Mesothelial cell of epicardium (in vitro differentiated cells): ENCODE measurements around the gene TPK1. TPM values are rescaled to one million over a fixed set of nuclear protein-coding genes. Genes with fewer than 3 reads are reported as not detected.

Experiments
- DNase-seq, 2 experiments: peaks; one replicate each; pipeline ENCODE4 v3.0.0; 2021; ENCODE audit warnings: low spot score in 2 of 2; ENCODE audit not compliant: unreplicated experiment in 2 of 2
- H3K27ac Mint-ChIP-seq: 2 replicates; pipeline ENCODE4 v1.8.0; 2021; ENCODE audit warnings: mixed read lengths
- H3K27me3 Mint-ChIP-seq: 2 replicates; pipeline ENCODE4 v1.8.0; 2021; ENCODE audit warnings: low read depth, mixed read lengths
- H3K36me3 Mint-ChIP-seq: 2 replicates; pipeline ENCODE4 v1.8.0; 2021; ENCODE audit warnings: mixed read lengths
- H3K4me1 Mint-ChIP-seq: 2 replicates; pipeline ENCODE4 v1.8.0; 2021; ENCODE audit warnings: mixed read lengths
- H3K4me3 Mint-ChIP-seq: 2 replicates; pipeline ENCODE4 v1.8.0; 2021; ENCODE audit warnings: mild to moderate bottlenecking, moderate library complexity, mixed read lengths
- H3K9me3 Mint-ChIP-seq: 2 replicates; pipeline ENCODE4 v1.8.0; 2021; ENCODE audit warnings: mixed read lengths
- total RNA-seq: library from RNA; stranded (reverse); gene quantifications from 3 replicates; pipeline ENCODE4 v1.2.1, GENCODE V29; 2021
- TF ChIP-seq, protein P1 (sequence below): fragments of 200-600 bp; sonication (generic); IDR thresholded peaks from one replicate; pipeline ENCODE4 v1.5.0; 2021; ENCODE audit warnings: antibody characterized with exemption; ENCODE audit not compliant: unreplicated experiment

The TPK1 gene
- total RNA-seq, 1 donor from 2014 or later: 3.3 TPM

DNA sequence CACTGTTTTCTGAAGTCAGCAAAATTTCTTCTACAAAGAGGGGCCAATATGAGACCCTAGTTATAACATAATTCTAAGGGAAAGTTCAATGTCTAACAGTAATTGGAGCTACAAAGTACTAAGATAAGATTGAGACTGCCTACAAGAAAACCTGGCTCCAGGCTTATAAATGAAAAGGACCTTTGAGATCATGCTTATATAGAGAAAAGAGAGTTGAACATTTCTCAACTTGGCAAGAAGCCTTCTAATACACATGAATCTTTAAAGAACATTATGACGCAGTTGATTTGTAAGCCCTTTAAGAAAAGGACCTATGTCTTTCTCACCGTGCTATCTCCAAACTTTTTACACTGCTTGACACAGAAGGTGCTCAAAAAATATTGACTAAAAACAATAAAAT lies 87.9 kb downstream of the TPK1 start:
- no peak for DNase-seq
- TF ChIP-seq, protein P1, sequence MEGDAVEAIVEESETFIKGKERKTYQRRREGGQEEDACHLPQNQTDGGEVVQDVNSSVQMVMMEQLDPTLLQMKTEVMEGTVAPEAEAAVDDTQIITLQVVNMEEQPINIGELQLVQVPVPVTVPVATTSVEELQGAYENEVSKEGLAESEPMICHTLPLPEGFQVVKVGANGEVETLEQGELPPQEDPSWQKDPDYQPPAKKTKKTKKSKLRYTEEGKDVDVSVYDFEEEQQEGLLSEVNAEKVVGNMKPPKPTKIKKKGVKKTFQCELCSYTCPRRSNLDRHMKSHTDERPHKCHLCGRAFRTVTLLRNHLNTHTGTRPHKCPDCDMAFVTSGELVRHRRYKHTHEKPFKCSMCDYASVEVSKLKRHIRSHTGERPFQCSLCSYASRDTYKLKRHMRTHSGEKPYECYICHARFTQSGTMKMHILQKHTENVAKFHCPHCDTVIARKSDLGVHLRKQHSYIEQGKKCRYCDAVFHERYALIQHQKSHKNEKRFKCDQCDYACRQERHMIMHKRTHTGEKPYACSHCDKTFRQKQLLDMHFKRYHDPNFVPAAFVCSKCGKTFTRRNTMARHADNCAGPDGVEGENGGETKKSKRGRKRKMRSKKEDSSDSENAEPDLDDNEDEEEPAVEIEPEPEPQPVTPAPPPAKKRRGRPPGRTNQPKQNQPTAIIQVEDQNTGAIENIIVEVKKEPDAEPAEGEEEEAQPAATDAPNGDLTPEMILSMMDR: no peak
- H3K27me3 Mint-ChIP-seq: no peaks in the 10 kb centered on the region

GRCh38 chr7:144738708-144739314 lies 97.0 kb downstream of the TPK1 start:
- H3K27ac Mint-ChIP-seq: no peak overlapping the region
- peaks cover 2% of the 10 kb centered on the region for H3K27me3 Mint-ChIP-seq
- TF ChIP-seq, protein P1: peak; percentile 75
- H3K4me1 Mint-ChIP-seq: peaks cover 16% of the 10 kb centered on the region
- H3K36me3 Mint-ChIP-seq: no peaks in the 10 kb centered on the region
- no peak overlapping the region for H3K4me3 Mint-ChIP-seq
- no peak for DNase-seq
- no peaks in the 10 kb centered on the region for H3K9me3 Mint-ChIP-seq

More for the DNA sequence above, 87.9 kb downstream of the TPK1 start:
- H3K4me1 Mint-ChIP-seq: peaks cover 10% of the 10 kb centered on the region
- H3K4me3 Mint-ChIP-seq: no peak overlapping the region
- no peaks in the 10 kb centered on the region for H3K36me3 Mint-ChIP-seq
- peaks cover 25% of the 10 kb centered on the region for H3K9me3 Mint-ChIP-seq
- peak overlapping the region; percentile 75 for H3K27ac Mint-ChIP-seq

GRCh38 chr7:144738146-144738545 lies 97.7 kb downstream of the TPK1 start:
- Mint-ChIP-seq H3K27ac (no peak overlapping the region), H3K36me3 (no peaks in the 10 kb centered on the region), H3K9me3 (no peaks in the 10 kb centered on the region), H3K27me3 (peaks cover 2% of the 10 kb centered on the region), H3K4me3 (no peak overlapping the region), H3K4me1 (peaks cover 16% of the 10 kb centered on the region)
- DNase-seq: no peak
- TF ChIP-seq, protein P1: no peak

DNA sequence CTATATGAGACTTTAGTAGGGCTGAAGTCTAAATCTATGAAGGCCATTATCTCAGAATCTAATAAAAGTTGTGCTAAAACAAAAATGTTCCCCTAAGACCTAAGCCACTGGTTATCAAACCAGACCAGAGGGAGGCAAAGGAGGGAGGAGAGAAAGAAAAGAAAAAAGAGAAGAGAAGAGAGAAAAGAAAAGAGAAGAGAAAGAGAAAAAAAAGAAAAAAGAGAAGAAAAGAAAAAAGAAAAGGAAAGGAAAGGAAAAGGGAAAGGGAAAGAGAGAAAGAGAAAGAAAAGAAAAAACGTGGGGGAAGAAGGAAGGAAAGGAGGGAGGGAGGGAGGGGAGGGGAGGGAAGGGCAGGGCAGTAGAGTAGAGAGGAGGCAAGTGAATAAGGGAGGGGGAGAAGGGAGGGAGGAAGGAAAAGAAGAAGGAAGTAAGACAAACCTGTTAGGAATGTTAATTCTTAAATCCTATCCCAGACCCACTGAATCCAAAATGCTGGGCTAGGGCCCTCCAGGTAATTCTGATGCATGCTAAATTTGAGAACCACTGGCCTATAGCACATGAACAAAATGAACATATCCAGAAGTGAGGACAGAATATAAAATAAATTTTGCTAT lies 98.9 kb downstream of the TPK1 start:
- DNase-seq: no peak
- peaks cover 10% of the 10 kb centered on the region for H3K4me1 Mint-ChIP-seq
- H3K27ac Mint-ChIP-seq: peak overlapping the region; percentile 50
- H3K4me3 Mint-ChIP-seq: no peak overlapping the region
- H3K9me3 Mint-ChIP-seq: no peaks in the 10 kb centered on the region
- H3K27me3 Mint-ChIP-seq: peaks cover 2% of the 10 kb centered on the region
- no peaks in the 10 kb centered on the region for H3K36me3 Mint-ChIP-seq
- TF ChIP-seq, protein P1: no peak

- TF ChIP-seq, protein P1: no peak
- Mint-ChIP-seq H3K27me3 (peaks cover 2% of the 10 kb centered on the region), H3K9me3 (no peaks in the 10 kb centered on the region), H3K4me3 (no peak overlapping the region), H3K36me3 (no peaks in the 10 kb centered on the region), H3K4me1 (peaks cover 9% of the 10 kb centered on the region), H3K27ac (no peak overlapping the region)
- no peak for DNase-seq
Measured at GRCh38 chr7:144735505-144736276, 100.2 kb downstream of the TPK1 start.
